ENCODE results near the gene NFYC. TPM values are rescaled to one million over a fixed set of nuclear protein-coding genes. Genes with fewer than 3 reads are reported as not detected.

NFYC gene
- total and polyA plus RNA-seq, 2 of the 8 experiments (the other 6 are each of a cell fraction or from before 2014, with no cell fraction given): 54.1 to 124 TPM

- no peak for TF ChIP-seq RAD21 (IDR thresholded peaks at IDR 0.05 in 1 of 2, conservative IDR thresholded peaks at IDR 0.05 in 1 of 2; ENCODE audit: low read depth in 2 of 2, low read length in 2 of 2)
These were observed 47.3 kb downstream of the NFYC start (continued) for GRCh38 chr1:40738831-40739230.
